ENCODE results near the gene EIF3D. TPM values are rescaled to one million over a fixed set of nuclear protein-coding genes. Genes with fewer than 3 reads are reported as not detected.
A peak's percentile ranks its signal among the peaks of the same experiment; 100 is the strongest.
"Not testable (repeated sequence)": the region's sequence is repeated elsewhere in the genome, so short reads cannot be mapped to it uniquely, and the experiment has no call there.

Gene EIF3D
- total and polyA plus RNA-seq, 2 of the 13 experiments (the other 11 are each of a cell fraction or from before 2014, with no cell fraction given) = 118 to 274 TPM

GRCh38 chr22:36533320-36533719 lies 4.4 kb upstream of the EIF3D start:
- H3K9me3 ChIP-seq (ENCODE audit: low read length); in situ Hi-C loops (cut with HindIII; ENCODE audit: extremely low pct_ligation_motif_present, low pct_unique_long_range_greater_than_20kb); H4K20me1 ChIP-seq (ENCODE audit: insufficient read depth, low read length); H3K4me3 ChIP-seq (replicated peaks in 1 of 3; ENCODE audit: insufficient read depth in 1 of 3, low read depth in 2 of 3, low read length in 3 of 3); H3K27ac ChIP-seq (ENCODE audit: extremely low read length, insufficient read depth, low read length); BruUV-seq (replicated peaks); H3K9ac ChIP-seq (ENCODE audit: insufficient read depth, low read depth, low read length); ATAC-seq; FAIRE-seq; intact Hi-C loops (cut with micrococcal nuclease; ENCODE audit: unreplicated experiment); H3K4me2 ChIP-seq (ENCODE audit: low read depth, low read length); H2AFZ ChIP-seq (ENCODE audit: low read length); H3K36me3 ChIP-seq (replicated peaks in 1 of 2; ENCODE audit: control insufficient read depth in 1 of 2, insufficient read depth in 2 of 2, low read length in 2 of 2); H3K79me2 ChIP-seq (ENCODE audit: insufficient read depth, low read length); POLR2A ChIA-PET; DNase-seq (ENCODE audit: low spot score); CTCF ChIA-PET (ENCODE audit: low intra/inter-chr PET ratio, low total read pairs): not testable (repeated sequence)
- peak; percentile 81; the same call in 1 of the 2 replicates for TF ChIP-seq ZNF431 (CRISPR knock-in tag; IDR thresholded peaks at IDR 0.05; ENCODE audit: borderline replicate concordance, low read depth)
- WGBS (ENCODE audit: low lambda C conversion rate) = 63% methylated on average over 4 of the region's 4 CpGs
- peaks cover 14% of the 10 kb centered on the region for H3K4me1 ChIP-seq (ENCODE audit: insufficient read depth, low read length)
- H3K27me3 ChIP-seq (ENCODE audit: control insufficient read depth in 1 of 2, insufficient read depth in 2 of 2, low read length in 2 of 2) = peaks cover 2 to 23% of the 10 kb centered on the region in 2 experiments; a peak in 3 of 5 replicates

- no peaks in the 10 kb centered on the region for H4K20me1 ChIP-seq (ENCODE audit: insufficient read depth, low read length)
- no peak overlapping the region for H3K9ac ChIP-seq (ENCODE audit: insufficient read depth, low read depth, low read length)
- H3K79me2 ChIP-seq (ENCODE audit: insufficient read depth, low read length) = peaks cover 14% of the 10 kb centered on the region
- H3K27me3 ChIP-seq (ENCODE audit: control insufficient read depth in 1 of 2, insufficient read depth in 2 of 2, low read length in 2 of 2) = peaks cover 2 to 17% of the 10 kb centered on the region in 2 experiments; a peak in 3 of 5 replicates
- ChIA-PET CTCF (ENCODE audit: low intra/inter-chr PET ratio, low total read pairs) (no interaction called here), POLR2A (no interaction called here)
- no peaks in the 10 kb centered on the region for H3K9me3 ChIP-seq (ENCODE audit: low read length)
- H2AFZ ChIP-seq (ENCODE audit: low read length) = no peak overlapping the region
- peaks cover 20% of the 10 kb centered on the region for H3K4me1 ChIP-seq (ENCODE audit: insufficient read depth, low read length)
- H3K36me3 ChIP-seq (replicated peaks in 1 of 2; ENCODE audit: control insufficient read depth in 1 of 2, insufficient read depth in 2 of 2, low read length in 2 of 2) = no peaks in the 10 kb centered on the region
- H3K4me2 ChIP-seq (ENCODE audit: low read depth, low read length) = no peak overlapping the region
- no peak for DNase-seq (ENCODE audit: low spot score)
- in situ Hi-C loops (cut with HindIII; ENCODE audit: extremely low pct_ligation_motif_present, low pct_unique_long_range_greater_than_20kb) (no loop called here), intact Hi-C loops (cut with micrococcal nuclease; ENCODE audit: unreplicated experiment) (no loop called here)
- 80% methylated on average over 2 of the region's 2 CpGs for WGBS (ENCODE audit: low lambda C conversion rate)
- no peak overlapping the region for H3K4me3 ChIP-seq (replicated peaks in 1 of 3; ENCODE audit: insufficient read depth in 1 of 3, low read depth in 2 of 3, low read length in 3 of 3)
- ATAC-seq = no peak
- no peak for FAIRE-seq
- no peak for TF ChIP-seq ZMYM4 (CRISPR knock-in tag; IDR thresholded peaks at IDR 0.05)
- TF ChIP-seq ZNF121 (CRISPR knock-in tag; IDR thresholded peaks at IDR 0.05) = peak; percentile 48; the same call in 1 of the 2 replicates
- no peak for TF ChIP-seq PAXIP1 (CRISPR knock-in tag; conservative IDR thresholded peaks at IDR 0.05)
- TF ChIP-seq, protein P1, sequence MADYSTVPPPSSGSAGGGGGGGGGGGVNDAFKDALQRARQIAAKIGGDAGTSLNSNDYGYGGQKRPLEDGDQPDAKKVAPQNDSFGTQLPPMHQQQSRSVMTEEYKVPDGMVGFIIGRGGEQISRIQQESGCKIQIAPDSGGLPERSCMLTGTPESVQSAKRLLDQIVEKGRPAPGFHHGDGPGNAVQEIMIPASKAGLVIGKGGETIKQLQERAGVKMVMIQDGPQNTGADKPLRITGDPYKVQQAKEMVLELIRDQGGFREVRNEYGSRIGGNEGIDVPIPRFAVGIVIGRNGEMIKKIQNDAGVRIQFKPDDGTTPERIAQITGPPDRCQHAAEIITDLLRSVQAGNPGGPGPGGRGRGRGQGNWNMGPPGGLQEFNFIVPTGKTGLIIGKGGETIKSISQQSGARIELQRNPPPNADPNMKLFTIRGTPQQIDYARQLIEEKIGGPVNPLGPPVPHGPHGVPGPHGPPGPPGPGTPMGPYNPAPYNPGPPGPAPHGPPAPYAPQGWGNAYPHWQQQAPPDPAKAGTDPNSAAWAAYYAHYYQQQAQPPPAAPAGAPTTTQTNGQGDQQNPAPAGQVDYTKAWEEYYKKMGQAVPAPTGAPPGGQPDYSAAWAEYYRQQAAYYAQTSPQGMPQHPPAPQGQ (CRISPR knock-in tag; IDR thresholded peaks at IDR 0.05; ENCODE audit: borderline replicate concordance) = no peak
- no peak overlapping the region for H3K27ac ChIP-seq (ENCODE audit: extremely low read length, insufficient read depth, low read length)
- BruUV-seq (replicated peaks) = no TSS peak
Observed at GRCh38 chr22:36532466-36532865, 3.5 kb upstream of the EIF3D start.
